Skeletal muscle tissue (tissue), 4 donors: Measurements from ENCODE around the gene RAB8B. TPM values are rescaled to one million over a fixed set of nuclear protein-coding genes. Genes with fewer than 3 reads are reported as not detected.

Experiments
- H3K27ac ChIP-seq: one replicate; pipeline ENCODE4 v1.7.0; 2013; ENCODE audit warnings: mild to moderate bottlenecking, low read depth, low read length, inconsistent platforms
- H3K27me3 ChIP-seq, 3 donors: one replicate each; pipeline ENCODE4 v1.7.0; 2013; ENCODE audit warnings: low read length in 3 of 3; ENCODE audit not compliant: control insufficient read depth in 3 of 3, insufficient read depth in 3 of 3
- H3K36me3 ChIP-seq, 3 donors: one replicate each; pipeline ENCODE4 v1.7.0; 2013; ENCODE audit warnings: low read length in 3 of 3; ENCODE audit not compliant: control insufficient read depth in 3 of 3, insufficient read depth in 3 of 3
- H3K4me1 ChIP-seq, 3 donors: one replicate each; pipeline ENCODE4 v1.7.0; 2013; ENCODE audit warnings: low read length in 3 of 3, mild to moderate bottlenecking in 3 of 3; ENCODE audit not compliant: control insufficient read depth in 3 of 3, insufficient read depth in 3 of 3
- H3K4me3 ChIP-seq, 3 donors: one replicate each; pipeline ENCODE4 v1.7.0; 2013; ENCODE audit warnings: low read length in 3 of 3
- H3K9ac ChIP-seq, 3 donors: one replicate each; pipeline ENCODE4 v1.7.0; 2013; ENCODE audit warnings: low read length in 3 of 3, mild to moderate bottlenecking in 3 of 3, moderate library complexity in 2 of 3, low read depth in 1 of 3
- H3K9me3 ChIP-seq, 3 donors: one replicate each; pipeline ENCODE4 v1.7.0; 2013; ENCODE audit warnings: low read length in 3 of 3; ENCODE audit not compliant: control insufficient read depth in 3 of 3
- total RNA-seq: library from RNA; depleted of rRNA; stranded (reverse); fragments of >200 nt; gene quantifications from one replicate; pipeline ENCODE4 v1.2.3, GENCODE V29; 2014
- donor health status: Osteomylitis.

The RAB8B gene
- total RNA-seq, 1 donor from 2014 or later: 26.6 TPM

GRCh38 chr15:63314409-63314808 is 125.0 kb downstream of the RAB8B start:
- Histone ChIP-seq H3K27me3 (no peaks in the 10 kb centered on the region), H3K9me3 (no peaks in the 10 kb centered on the region), H3K4me3 (no peak overlapping the region), H3K36me3 (no peaks in the 10 kb centered on the region), H3K4me1 (no peaks in the 10 kb centered on the region), H3K27ac (no peak overlapping the region), H3K9ac (no peak overlapping the region)

Other genes starting within 250 kb of the RAB8B start
- 4,149 TPM for gene TPM1, start 146.9 kb upstream of the RAB8B start, total RNA-seq
- 5.2 TPM for gene LACTB, start 67.7 kb upstream of the RAB8B start, total RNA-seq
- 25.1 TPM for gene RPS27L, start 32.1 kb upstream of the RAB8B start, total RNA-seq
- gene APH1B, start 88.0 kb downstream of the RAB8B start, total RNA-seq: 15.1 TPM
- 1.6 TPM for gene CA12, start 192.2 kb downstream of the RAB8B start, total RNA-seq